ENCODE results near the gene CASR. TPM values are rescaled to one million over a fixed set of nuclear protein-coding genes. Genes with fewer than 3 reads are reported as not detected.

The CASR gene
- total RNA-seq, 1 donor from 2014 or later, result not detected

DNA sequence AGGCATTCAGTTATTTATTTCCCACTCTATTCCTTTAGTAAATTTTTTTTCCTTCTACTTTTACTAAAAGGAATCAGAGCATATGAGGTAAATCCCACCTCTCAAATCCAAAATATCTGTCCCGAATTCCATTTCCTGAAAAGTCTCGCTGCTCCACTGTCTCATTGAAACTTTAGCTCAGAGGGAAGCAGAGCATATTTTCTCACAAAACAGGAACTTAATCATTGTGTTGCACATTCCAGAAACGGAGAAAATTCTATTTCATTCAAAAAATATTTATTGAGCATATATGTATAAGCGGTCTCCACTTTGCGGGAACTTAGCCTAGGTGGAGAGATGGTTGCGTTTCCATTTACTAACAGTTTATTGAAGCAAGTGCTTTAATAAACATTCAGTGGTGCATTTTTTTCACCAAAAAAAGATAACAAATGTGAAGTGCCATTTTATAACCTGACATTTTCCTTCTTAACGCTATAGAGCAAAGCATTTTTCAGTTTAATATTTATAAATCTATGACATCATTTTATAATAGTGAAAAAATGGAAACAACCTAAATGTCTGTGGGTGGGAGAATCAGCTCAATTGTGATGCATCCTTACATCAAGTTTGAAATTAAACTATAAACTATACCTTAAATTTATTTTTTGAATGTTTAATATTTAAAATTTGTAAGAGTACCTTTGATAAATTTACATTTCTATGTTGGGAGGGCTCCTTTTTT, 74.3 kb downstream of the CASR start:
- DNase-seq (ENCODE audit: low read depth in 2 of 2), result no peak

DNA sequence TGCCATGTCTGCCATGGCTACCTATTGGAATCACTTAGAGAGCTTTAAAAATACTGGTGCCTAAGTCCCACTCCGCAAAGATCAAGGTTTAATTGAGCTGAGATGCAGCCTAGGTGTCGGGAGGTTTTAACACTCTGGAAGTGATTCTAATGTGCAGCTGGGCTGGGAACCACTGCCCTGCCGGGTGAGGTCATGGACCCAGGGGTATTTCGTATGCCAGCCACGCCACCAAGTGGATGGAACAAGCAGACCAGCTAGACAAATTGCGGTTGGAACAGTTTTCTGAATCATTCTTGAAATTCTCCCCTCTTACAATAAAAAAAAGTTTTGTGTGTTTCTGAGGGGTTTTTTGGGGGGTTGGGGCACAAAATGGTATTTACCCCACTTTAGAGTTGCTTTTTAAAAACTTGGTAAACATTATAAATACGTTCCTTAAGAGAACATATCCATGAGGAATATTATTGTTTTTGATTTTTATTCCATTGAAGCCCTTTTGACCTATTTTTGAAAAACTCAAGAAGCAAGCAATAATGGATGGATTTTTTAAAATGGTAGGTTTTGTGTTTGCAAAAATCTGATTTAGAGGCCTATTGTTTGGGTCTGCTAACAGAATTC, 75.4 kb downstream of the CASR start:
- DNase-seq (ENCODE audit: low read depth in 2 of 2), result peak; percentile 32 to 59

DNA sequence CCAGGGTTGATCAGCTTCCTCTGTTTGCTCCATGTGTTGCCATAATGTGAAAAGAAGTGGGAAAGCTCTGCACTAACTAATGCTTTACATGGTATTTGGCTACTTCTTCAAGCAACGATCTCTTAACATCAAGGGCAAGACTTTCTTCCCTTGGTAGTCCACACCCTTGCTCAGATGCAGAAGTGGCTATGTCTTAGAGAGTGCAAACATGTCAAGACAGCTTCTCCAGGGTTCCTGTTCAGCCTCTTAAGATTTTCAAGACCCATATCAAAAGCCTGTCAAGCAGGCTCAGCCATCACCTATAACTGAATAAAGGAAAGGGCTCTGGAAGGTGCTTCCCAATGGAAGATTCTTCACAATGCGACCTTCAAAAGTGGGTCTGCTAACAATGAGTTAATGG, 76.7 kb downstream of the CASR start:
- DNase-seq (ENCODE audit: low read depth in 2 of 2), result no peak

DNA sequence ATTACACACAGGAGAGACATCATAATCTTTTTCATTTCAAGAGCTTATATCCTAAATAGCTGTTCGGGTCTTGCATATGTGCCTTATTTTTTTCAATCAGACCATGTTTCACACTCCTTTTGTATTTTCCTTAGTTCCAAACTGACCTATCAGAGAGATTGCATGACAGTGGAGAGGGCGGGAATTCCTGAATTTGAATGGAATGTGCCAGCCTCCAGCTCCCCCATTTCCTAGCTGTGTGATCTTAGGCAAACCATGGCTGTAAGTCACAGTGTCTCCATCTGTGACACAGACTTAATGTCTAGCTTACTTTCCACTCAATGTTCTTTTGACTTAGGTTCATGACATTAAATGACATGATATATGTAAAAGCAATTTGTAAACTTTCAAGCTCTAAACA, 79.6 kb downstream of the CASR start:
- DNase-seq (ENCODE audit: low read depth in 2 of 2), result no peak

DNA sequence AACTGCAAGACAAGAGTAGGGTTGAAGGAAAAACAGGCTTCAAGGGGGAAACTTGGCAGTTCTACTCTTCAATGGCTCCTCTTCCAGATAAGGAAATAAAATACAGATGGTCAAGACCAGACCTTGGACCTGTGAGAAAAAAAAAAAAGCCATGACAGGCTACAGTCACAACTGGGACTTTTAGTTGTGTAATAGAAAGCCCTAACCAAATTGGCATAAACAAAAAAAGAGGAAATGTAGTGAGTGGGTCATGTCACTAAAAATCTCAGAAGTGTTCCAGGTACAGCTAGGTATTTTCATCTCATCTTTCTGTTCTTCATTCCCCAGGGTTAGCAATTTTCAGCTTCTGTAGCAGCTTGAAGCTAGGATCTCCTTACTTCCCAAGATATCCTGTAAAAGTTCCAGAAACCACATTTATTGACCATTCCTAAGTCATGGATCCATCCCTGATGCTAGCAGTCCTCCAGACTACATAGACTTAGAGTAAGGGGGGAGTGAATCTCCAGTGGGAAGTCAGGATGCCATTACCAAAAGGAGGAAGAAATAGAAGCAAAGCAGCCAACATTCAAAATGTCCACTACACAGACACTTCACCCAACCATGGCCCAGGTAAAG, 80.6 kb downstream of the CASR start:
- DNase-seq (ENCODE audit: low read depth in 2 of 2), result no peak

DNA sequence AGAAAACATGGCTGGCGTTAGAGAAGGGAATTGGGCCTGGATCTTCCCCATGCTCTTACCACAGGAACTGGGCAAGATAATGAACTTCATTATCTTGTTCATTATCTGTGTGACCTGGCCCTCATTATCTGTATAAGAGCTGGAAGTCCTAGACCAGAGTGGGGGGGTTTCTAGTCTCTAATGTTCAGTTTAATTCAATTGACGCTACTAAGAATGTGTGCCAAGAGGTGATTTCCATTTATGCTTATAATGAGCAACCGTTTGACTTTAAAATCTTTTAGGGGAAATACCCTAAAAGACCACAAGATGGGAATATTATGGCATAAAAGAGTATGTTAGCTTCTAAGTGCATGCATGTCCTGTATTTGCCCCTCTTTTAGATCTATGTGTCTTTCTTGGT, 82.5 kb downstream of the CASR start:
- no peak for DNase-seq (ENCODE audit: low read depth in 2 of 2)

DNA sequence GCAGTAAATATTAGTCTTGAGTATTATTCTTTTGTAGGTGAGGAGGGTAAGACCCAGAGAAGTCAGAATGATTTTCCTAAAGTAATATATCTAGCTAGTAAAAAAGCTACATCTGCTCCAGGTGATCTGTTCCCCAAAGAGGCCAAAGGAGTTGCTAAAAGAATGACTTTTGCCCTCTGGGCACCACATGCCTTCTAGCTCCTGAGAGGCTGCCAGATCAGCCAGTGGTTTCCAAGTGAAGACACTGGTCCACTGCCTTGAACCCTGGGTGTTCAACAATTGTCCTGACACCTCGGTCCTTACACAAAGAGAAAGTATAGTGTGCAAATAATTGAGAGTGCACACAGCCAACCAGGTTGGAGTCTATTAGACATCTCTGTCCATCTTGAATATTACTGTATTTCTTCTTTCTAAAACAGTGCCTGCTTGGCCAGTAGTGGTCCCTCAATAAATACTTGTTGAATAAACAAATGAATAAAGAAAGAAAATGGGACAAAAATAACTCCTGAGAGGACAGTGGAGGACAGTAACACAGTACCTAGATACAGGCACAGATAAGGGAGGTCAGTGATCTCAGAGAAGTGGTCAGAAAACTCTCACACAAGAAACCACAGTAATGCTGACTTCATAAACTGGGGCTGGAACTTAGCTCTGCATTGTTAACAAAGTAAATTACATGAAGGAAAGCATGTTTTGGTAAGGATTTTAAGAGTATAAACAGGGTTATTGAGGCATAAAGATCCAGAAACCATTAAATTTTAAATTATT, 85.0 kb downstream of the CASR start:
- no peak for DNase-seq (ENCODE audit: low read depth in 2 of 2)

DNA sequence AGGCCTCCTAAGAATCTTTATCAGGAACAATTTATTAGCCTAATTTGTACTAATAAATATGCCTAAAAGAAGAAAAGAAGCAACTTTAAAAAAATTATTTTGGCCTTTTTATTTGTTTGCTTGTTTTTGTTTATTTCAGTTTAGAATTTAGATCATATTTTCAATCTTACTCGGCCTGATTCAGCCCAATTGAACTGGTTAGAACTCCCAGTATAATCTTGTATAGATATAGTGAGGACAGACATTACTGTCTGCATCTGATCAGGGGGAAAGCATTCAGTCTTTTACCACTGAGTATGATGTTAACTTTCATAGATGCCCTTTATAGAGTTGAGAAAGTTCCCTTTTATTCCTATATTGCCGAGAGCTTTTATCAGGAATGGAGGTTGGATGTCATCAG, 85.6 kb downstream of the CASR start:
- DNase-seq (ENCODE audit: low read depth in 2 of 2), result no peak

DNA sequence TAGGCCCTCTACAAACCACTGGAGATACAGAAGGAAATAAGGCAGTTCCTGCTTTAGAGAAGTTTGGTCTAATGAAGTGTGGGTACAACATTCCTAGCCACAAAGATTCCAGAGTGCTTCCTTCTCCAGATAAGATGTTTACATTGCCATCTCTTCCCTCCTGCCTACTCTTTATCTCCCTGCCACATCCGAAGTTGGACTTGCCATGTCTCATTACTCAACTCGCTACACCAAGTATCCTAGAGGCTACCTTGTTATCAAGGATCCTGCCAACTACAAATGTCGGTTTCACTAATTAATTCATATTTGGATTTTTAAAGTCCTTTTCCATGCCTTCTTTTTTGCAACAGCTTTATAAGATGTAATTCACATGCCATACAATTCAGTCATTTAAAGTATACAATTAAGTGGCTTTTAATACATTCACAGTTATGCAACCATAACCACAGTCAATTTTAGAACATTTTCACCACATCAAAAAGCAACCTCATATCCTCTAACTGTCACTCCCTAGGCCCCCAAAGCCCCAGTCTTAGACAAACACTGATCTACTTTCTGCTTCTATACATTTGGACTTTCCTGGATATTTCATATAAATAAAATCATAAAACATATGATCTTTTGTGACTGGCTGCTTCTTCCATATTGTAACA, 87.9 kb downstream of the CASR start:
- no peak for DNase-seq (ENCODE audit: low read depth in 2 of 2)

DNA sequence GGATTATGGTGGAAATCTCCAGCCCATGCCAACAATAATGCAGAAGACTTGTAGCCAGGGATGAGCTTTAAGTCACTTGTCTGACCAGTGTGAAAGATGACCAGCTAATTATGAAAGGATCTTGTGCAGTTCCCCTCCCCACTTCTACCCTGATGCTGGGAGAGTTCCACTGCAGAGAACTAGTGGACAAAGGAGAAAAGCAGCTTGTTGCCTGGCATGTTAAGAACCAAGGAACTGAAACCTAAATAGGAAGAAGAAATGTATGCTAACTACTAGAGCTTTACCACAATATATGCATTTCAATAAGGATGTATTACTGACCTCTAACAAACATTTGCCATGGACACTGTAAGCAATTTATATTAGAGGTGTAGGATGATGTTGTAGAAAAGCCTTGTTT, 89.4 kb downstream of the CASR start:
- DNase-seq (ENCODE audit: low read depth in 2 of 2), result no peak

DNA sequence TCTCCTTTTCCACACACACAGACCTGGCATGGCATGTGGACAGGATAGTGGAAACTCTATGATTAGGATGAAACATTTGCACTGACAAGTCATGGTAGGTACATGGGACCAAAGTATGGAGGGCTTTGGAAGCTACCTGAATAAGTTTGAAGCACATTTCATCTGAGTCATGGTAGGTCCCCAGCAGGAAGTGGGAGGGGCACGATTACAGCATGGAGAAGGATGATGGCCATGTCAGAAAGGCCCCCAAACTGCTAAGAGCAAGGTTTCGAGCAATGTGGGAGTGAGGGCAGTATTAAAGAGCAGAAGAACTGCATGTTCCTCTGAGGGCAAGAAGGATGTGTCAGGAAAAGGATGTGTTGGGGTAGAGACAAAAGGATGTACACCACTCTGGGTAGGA, 90.0 kb downstream of the CASR start:
- DNase-seq (ENCODE audit: low read depth in 2 of 2), result no peak

DNA sequence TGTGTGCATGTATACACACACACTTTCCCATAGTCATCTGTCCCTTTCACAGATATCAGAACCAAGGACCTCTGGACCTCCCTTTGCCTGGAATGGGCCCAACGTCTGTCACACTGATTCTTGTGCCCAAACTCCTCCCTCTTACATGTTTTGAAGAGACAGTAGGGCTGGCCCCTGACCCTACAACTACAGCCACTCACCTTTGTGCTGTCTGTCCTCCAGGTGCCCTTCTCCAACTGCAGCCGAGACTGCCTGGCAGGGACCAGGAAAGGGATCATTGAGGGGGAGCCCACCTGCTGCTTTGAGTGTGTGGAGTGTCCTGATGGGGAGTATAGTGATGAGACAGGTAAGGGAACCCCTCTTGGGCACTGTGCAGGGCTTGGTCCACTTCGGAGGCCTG, 98.4 kb downstream of the CASR start:
- no peak for DNase-seq (ENCODE audit: low read depth in 2 of 2)

DNA sequence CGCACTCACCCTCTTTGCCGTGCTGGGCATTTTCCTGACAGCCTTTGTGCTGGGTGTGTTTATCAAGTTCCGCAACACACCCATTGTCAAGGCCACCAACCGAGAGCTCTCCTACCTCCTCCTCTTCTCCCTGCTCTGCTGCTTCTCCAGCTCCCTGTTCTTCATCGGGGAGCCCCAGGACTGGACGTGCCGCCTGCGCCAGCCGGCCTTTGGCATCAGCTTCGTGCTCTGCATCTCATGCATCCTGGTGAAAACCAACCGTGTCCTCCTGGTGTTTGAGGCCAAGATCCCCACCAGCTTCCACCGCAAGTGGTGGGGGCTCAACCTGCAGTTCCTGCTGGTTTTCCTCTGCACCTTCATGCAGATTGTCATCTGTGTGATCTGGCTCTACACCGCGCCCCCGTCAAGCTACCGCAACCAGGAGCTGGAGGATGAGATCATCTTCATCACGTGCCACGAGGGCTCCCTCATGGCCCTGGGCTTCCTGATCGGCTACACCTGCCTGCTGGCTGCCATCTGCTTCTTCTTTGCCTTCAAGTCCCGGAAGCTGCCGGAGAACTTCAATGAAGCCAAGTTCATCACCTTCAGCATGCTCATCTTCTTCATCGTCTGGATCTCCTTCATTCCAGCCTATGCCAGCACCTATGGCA, 100.5 kb downstream of the CASR start:
- DNase-seq (ENCODE audit: low read depth in 2 of 2), result no peak

DNA sequence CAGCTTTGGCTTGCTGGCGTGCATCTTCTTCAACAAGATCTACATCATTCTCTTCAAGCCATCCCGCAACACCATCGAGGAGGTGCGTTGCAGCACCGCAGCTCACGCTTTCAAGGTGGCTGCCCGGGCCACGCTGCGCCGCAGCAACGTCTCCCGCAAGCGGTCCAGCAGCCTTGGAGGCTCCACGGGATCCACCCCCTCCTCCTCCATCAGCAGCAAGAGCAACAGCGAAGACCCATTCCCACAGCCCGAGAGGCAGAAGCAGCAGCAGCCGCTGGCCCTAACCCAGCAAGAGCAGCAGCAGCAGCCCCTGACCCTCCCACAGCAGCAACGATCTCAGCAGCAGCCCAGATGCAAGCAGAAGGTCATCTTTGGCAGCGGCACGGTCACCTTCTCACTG, 101.0 kb downstream of the CASR start:
- DNase-seq (ENCODE audit: low read depth in 2 of 2), result no peak

DNA sequence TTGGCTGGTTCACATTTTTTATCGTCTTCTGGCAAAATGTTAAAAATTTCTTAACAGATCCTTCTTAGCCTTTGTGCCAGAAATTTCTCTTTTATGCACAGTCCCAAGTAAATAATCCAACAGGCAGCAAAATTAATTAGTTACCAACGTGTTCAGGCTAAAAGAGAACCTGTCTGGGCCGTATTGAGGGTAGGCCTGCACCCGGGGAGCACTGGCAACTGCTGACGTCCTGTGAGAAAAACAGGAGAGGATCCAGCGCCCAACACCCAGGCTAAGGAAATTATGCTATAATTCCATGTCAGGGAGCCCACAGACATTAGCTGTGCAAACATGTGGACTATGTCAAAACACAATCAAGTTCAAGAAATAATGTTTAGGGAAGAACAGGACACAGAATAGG, 110.9 kb downstream of the CASR start:
- DNase-seq (ENCODE audit: low read depth in 2 of 2), result no peak

DNA sequence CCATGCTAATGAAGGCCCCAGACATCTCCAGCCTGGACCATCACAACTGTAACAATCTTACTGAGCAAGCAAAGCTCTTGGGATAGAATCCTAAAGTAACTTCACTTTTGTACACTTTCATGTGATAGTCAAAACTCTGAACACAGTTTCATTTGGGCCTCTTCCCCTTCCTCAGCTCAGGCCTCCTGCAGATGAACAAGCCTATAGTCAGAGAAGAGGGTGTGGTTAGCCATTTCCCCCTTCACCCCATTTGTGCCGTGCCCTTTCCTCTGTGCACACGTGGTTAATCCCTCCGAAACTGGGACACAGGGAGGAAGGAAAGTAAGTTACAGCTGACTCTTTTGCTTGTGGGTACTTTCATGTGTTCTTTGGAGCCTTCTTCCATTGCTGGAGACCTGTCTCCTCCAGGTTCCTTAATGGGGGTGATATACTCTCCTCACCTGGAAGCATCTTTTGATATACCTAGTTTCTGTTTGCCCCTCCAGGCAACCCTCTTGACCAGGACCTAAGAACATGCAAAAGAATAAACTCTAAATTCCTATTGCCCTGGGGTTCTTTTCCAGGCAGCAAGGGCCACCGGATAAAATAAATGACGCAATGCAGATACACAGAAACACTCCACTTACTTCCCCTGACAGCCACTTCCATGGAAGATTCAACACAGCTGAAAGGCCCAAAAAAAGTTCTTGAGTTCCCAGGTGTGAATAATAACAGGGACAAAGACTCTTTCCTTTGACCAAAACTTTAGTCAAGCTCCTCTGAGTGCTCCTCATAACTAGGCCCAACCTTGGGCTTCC, 112.0 kb downstream of the CASR start:
- no peak for DNase-seq (ENCODE audit: low read depth in 2 of 2)

DNA sequence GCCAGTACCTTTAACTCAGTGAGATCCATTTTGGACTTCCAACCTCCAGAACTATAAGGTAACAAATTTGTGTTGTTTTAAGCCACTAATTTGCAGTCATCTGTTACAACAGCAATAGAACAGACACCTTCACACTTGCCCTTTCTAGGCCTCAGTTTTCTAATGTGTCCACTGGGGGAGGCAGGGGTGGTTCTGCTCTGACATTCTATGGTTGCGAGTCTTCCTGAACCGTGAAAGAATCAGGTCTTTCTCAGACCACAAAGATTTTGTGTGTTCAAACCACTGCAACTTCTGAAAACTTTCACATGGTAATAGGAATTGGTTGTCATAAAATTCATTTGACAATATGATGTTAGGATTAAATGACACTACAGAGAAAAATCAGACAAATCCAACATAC, 114.8 kb downstream of the CASR start:
- DNase-seq (ENCODE audit: low read depth in 2 of 2), result no peak

DNA sequence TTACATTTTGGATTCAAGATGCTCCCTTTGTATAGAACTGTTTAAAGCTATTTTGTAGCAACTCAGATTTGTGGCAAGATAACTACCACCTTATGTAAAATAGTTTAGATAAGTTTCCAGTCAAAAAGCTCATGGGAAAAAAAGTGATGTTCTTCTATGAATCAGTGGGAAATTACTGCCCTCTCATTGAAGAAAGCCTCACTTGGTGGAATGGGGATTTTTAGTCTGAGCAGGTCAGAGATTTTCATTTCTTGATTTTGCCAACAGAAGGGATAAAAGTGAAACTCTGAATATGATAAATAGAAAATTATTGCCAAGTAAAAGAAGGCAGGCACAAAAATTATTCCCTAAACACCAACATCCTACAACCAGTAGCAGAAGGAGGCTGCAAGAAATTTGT, 115.7 kb downstream of the CASR start:
- DNase-seq (ENCODE audit: low read depth in 2 of 2), result no peak

DNA sequence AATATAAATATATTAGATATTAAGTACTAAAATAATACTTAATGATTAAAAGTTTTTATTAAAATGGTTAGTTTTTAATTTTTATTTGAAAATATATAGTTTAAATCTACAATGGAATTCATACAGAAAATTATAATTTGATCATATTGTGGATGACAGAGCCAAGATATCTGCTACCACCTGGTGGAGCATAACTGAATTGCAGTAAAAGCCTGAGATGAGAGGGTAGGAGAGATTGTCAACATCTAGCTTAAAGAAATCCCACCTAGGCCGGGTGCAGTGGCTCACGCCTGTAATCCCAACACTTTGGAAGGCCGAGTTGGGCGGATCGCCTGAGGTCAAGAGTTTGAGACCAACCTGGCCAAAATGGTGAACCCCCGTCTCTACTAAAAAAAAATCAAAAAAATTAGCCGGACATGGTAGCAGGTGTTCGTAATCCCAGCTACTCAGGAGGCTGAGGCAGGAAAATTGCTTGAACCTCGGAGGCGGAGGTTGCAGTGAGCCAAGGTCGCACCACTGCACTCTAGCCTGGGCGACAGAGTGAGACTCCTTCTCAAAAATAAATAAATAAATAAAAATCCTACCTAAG, 116.5 kb downstream of the CASR start:
- peak; percentile 7 to 38 for DNase-seq (ENCODE audit: low read depth in 2 of 2)

DNA sequence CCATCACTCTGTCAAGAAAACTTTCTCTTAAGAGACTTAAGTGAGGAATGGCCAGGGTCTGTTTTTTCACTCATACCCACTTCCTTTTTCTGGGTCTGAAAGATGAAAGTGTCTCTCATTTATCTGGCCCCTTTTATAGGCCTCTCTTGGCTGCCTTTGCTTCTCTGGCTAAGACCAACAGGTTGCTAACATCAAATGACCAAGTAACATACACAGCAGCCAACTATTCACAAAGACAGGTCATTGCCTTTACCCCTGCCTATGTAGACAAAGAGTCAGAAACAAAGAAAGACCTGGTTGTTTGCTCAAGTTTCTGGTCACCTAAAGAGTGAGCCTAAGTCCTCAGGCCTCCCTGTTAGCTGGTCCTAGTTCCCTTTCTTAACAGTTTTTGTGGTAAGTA, 117.6 kb downstream of the CASR start:
- no peak for DNase-seq (ENCODE audit: low read depth in 2 of 2)

All from dermis microvascular lymphatic vessel endothelial cell (primary cell).